Fibroblast of lung (primary cell): ENCODE measurements around the gene GNPDA1.

ENCODE experiments used
- EZH2 ChIP-seq: IDR thresholded peaks from 2 replicates; pipeline ENCODE4 v1.5.1; 2012; ENCODE audit warnings: low read length, control low read depth, mild to moderate bottlenecking; ENCODE audit errors: missing control alignments
- TF ChIP-seq, protein P1 (sequence below), 2 donors: IDR thresholded peaks in 1 of 2; conservative IDR thresholded peaks in 1 of 2; 1 replicate in 1 of 2; 2 replicates in 1 of 2; pipeline ENCODE4 v1.5.1; 2011 to 2012; ENCODE audit warnings: low read length in 2 of 2, control low read depth in 1 of 2, inconsistent platforms in 1 of 2, low read depth in 1 of 2, mild to moderate bottlenecking in 1 of 2

DNA sequence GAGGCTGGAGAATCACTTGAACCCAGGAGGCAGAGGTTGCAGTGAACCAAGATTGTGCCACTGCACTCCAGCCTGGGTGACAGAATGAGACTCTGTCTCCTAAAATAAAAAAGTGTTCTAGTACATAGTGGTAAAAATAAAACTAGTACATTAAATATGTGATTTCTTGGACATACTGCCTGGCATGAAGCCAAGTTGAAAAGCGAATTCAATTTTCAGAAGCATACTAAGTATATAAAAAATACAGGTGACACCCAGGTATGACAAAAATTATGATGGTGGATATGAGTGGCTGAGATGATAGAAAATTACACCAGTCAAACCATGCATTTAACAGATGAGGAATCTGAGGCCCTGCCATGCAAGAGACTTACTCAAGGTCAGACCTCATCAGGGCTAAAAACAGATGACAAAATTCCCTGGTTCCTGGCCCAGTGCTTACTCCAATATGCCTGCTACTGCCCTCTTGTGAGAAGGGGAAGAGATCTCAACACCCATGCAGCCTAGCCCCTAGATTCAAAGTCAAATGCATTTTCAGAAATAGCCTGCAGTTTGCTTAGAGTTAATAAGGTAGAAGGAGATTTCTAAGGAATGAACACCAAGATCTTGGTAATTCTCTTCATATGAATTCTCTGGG lies 46.6 kb upstream of the GNPDA1 start:
- TF ChIP-seq, protein P1, sequence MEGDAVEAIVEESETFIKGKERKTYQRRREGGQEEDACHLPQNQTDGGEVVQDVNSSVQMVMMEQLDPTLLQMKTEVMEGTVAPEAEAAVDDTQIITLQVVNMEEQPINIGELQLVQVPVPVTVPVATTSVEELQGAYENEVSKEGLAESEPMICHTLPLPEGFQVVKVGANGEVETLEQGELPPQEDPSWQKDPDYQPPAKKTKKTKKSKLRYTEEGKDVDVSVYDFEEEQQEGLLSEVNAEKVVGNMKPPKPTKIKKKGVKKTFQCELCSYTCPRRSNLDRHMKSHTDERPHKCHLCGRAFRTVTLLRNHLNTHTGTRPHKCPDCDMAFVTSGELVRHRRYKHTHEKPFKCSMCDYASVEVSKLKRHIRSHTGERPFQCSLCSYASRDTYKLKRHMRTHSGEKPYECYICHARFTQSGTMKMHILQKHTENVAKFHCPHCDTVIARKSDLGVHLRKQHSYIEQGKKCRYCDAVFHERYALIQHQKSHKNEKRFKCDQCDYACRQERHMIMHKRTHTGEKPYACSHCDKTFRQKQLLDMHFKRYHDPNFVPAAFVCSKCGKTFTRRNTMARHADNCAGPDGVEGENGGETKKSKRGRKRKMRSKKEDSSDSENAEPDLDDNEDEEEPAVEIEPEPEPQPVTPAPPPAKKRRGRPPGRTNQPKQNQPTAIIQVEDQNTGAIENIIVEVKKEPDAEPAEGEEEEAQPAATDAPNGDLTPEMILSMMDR (conservative IDR thresholded peaks at IDR 0.05 in 1 of 2, IDR thresholded peaks at IDR 0.05 in 1 of 2; ENCODE audit: low read depth in 1 of 2, low read length in 2 of 2), result peak in 1 of 2 donors; percentile 12
- TF ChIP-seq EZH2, result no peak
